NCI-H187 (cell line): ENCODE measurements around the gene IFIT1.
A peak's percentile ranks its signal among the peaks of the same experiment; 100 is the strongest.
"Not testable (repeated sequence)": the region's sequence is repeated elsewhere in the genome, so short reads cannot be mapped to it uniquely, and the experiment has no call there.

Experiments used
- DNase-seq, 2 experiments: peaks; one replicate each; lab custom pipeline; 2025; lab: John Stamatoyannopoulos, UW

IFIT1 gene

GRCh38 chr10:89398003-89398749, 5.8 kb downstream of the IFIT1 start:
- no peak for DNase-seq

- DNase-seq, result no peak
These were observed 7.5 kb downstream of the IFIT1 start for GRCh38 chr10:89399956-89400355.

- no peak for DNase-seq
These were observed 10.6 kb downstream of the IFIT1 start for GRCh38 chr10:89403043-89403442.

GRCh38 chr10:89404104-89405047, 12.0 kb downstream of the IFIT1 start:
- DNase-seq, result no peak

GRCh38 chr10:89406178-89406577, 13.8 kb downstream of the IFIT1 start:
- not testable (repeated sequence) for DNase-seq

GRCh38 chr10:89407792-89408191, 15.4 kb downstream of the IFIT1 start:
- not testable (repeated sequence) for DNase-seq

- not testable (repeated sequence) for DNase-seq
These were observed 16.9 kb downstream of the IFIT1 start for GRCh38 chr10:89409282-89409681.

GRCh38 chr10:89410551-89410950, 18.1 kb downstream of the IFIT1 start:
- not testable (repeated sequence) for DNase-seq

GRCh38 chr10:89411135-89411534, 18.7 kb downstream of the IFIT1 start:
- DNase-seq, result not testable (repeated sequence)

GRCh38 chr10:89412276-89412675, 19.9 kb downstream of the IFIT1 start:
- DNase-seq, result not testable (repeated sequence)

GRCh38 chr10:89413398-89413912, 21.0 kb downstream of the IFIT1 start:
- no peak for DNase-seq

GRCh38 chr10:89414146-89414878, 21.9 kb downstream of the IFIT1 start, which contains the start of gene IFIT5:
Gene IFIT5 (plus strand): TSS chr10:89414568. CDS start chr10:89414799, 231 bp downstream.
- peak in 1 of 2 experiments; percentile 38 for DNase-seq

- peak in 1 of 2 experiments; percentile 38 for DNase-seq
These were observed 22.7 kb downstream of the IFIT1 start for GRCh38 chr10:89414879-89415821.

GRCh38 chr10:89416465-89416864, 24.0 kb downstream of the IFIT1 start:
- no peak for DNase-seq

GRCh38 chr10:89419548-89419947, 27.1 kb downstream of the IFIT1 start:
- no peak for DNase-seq

- peak in 1 of 2 experiments; percentile 29 for DNase-seq
These were observed 28.6 kb downstream of the IFIT1 start for GRCh38 chr10:89421018-89421476.

- no peak for DNase-seq
These were observed 32.6 kb downstream of the IFIT1 start for GRCh38 chr10:89425000-89425399.

- no peak for DNase-seq
These were observed 33.9 kb downstream of the IFIT1 start for GRCh38 chr10:89426230-89426868.

GRCh38 chr10:89427629-89428028, 35.2 kb downstream of the IFIT1 start:
- no peak for DNase-seq

- no peak for DNase-seq
These were observed 36.5 kb downstream of the IFIT1 start for GRCh38 chr10:89428877-89429276.
